ENCODE measurements around the gene IGF1R.

GRCh38 chr15:98614681-98615080 is 33.7 kb upstream of the IGF1R start:
- TF ChIP-seq, protein P1, sequence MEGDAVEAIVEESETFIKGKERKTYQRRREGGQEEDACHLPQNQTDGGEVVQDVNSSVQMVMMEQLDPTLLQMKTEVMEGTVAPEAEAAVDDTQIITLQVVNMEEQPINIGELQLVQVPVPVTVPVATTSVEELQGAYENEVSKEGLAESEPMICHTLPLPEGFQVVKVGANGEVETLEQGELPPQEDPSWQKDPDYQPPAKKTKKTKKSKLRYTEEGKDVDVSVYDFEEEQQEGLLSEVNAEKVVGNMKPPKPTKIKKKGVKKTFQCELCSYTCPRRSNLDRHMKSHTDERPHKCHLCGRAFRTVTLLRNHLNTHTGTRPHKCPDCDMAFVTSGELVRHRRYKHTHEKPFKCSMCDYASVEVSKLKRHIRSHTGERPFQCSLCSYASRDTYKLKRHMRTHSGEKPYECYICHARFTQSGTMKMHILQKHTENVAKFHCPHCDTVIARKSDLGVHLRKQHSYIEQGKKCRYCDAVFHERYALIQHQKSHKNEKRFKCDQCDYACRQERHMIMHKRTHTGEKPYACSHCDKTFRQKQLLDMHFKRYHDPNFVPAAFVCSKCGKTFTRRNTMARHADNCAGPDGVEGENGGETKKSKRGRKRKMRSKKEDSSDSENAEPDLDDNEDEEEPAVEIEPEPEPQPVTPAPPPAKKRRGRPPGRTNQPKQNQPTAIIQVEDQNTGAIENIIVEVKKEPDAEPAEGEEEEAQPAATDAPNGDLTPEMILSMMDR (IDR thresholded peaks at IDR 0.05) = no peak
- no peak for TF ChIP-seq POLR2A (IDR thresholded peaks at IDR 0.05)
